PC-9 (cell line): ENCODE data around the gene CD274. TPM values are rescaled to one million over a fixed set of nuclear protein-coding genes. Genes with fewer than 3 reads are reported as not detected.

Source experiments
- BruUV-seq: library from RNA; stranded (reverse); fragments of 400-500 nt; replicated peaks from 2 replicates; lab custom pipeline; 2021; lab: Mats Ljungman, UMichigan
- CTCF ChIA-PET: fragments of 300-600 bp; sonication (Branson Sonifier 250); formaldehyde crosslinking; loops from one replicate; lab custom pipeline; 2022; ENCODE audit warnings: antibody characterized with exemption; lab: Charles Lee
- POLR2A ChIA-PET: fragments of 300-600 bp; sonication (Branson Sonifier 250); formaldehyde crosslinking; loops from one replicate; lab custom pipeline; 2022; ENCODE audit warnings: antibody characterized with exemption; ENCODE audit not compliant: unreplicated experiment; lab: Charles Lee
- DNase-seq, 2 experiments: peaks; one replicate each; pipeline versions ENCODE4 v3.0.0 to v3.0.0-alpha.2; 2015 to 2022; ENCODE audit warnings: mixed read lengths in 1 of 2
- H2AFZ ChIP-seq: fragments of 200-600 bp; sonication (generic); 2 replicates; pipeline ENCODE4 v1.8.1; 2017; ENCODE audit warnings: antibody characterized with exemption
- H3F3A ChIP-seq: fragments of 200-600 bp; sonication (generic); 2 replicates; pipeline ENCODE4 v1.8.1; 2017; ENCODE audit warnings: antibody characterized with exemption, mild to moderate bottlenecking, low read depth; ENCODE audit not compliant: insufficient read depth
- H3K27ac ChIP-seq: fragments of 200-600 bp; sonication (generic); 2 replicates; pipeline ENCODE4 v1.6.1; 2016; ENCODE audit warnings: mixed run types
- H3K27me3 ChIP-seq: fragments of 200-600 bp; sonication (generic); 2 replicates; pipeline ENCODE4 v1.6.1; 2016; ENCODE audit warnings: low read depth, mixed run types; ENCODE audit not compliant: insufficient read depth
- H3K36me3 ChIP-seq: fragments of 200-600 bp; sonication (generic); 2 replicates; pipeline ENCODE4 v1.6.1; 2016; ENCODE audit warnings: low read depth, mixed run types
- H3K4me1 ChIP-seq: fragments of 200-600 bp; sonication (generic); replicated peaks from 2 replicates; pipeline ENCODE4 v1.6.1; 2016; ENCODE audit warnings: mixed run types; ENCODE audit not compliant: insufficient read depth
- H3K4me2 ChIP-seq: fragments of 200-600 bp; sonication (generic); 2 replicates; pipeline ENCODE4 v1.6.1; 2017; ENCODE audit warnings: mixed run types
- H3K4me3 ChIP-seq: fragments of 200-600 bp; sonication (generic); 2 replicates; pipeline ENCODE4 v1.6.1; 2016; ENCODE audit warnings: mixed run types
- H3K79me2 ChIP-seq: fragments of 200-600 bp; sonication (generic); 2 replicates; pipeline ENCODE4 v1.6.1; 2017; ENCODE audit warnings: low read depth, mixed run types
- H3K9me2 ChIP-seq: fragments of 200-600 bp; sonication (generic); 2 replicates; pipeline ENCODE4 v1.8.1; 2017; ENCODE audit warnings: mild to moderate bottlenecking; ENCODE audit not compliant: insufficient read depth
- H3K9me3 ChIP-seq: fragments of 200-600 bp; sonication (generic); 2 replicates; pipeline ENCODE4 v1.8.1; 2016; ENCODE audit warnings: low read depth; ENCODE audit not compliant: insufficient read depth
- H4K20me1 ChIP-seq: fragments of 200-600 bp; sonication (generic); 2 replicates; pipeline ENCODE4 v1.8.1; 2017; ENCODE audit not compliant: insufficient read depth
- EZH2 ChIP-seq: fragments of 200-600 bp; sonication (generic); IDR thresholded peaks from 2 replicates; pipeline ENCODE4 v1.8.0; 2017; ENCODE audit warnings: antibody characterized with exemption, low read depth
- intact Hi-C: fragments of 100-400 bp; cut with micrococcal nuclease; formaldehyde crosslinking; loops from one replicate; pipeline ENCODE4 v1.10.0; 2022; ENCODE audit not compliant: unreplicated experiment
- total RNA-seq: library from RNA; stranded (reverse); gene quantifications from 2 replicates; pipeline ENCODE4 v1.2.3, GENCODE V29; 2021
- TF ChIP-seq, protein P1 (sequence below): fragments of 200-600 bp; sonication (generic); conservative IDR thresholded peaks from 2 replicates; pipeline ENCODE4 v1.6.1; 2017; ENCODE audit warnings: mixed run types, antibody characterized with exemption, mild to moderate bottlenecking, moderate library complexity

Gene CD274
- total RNA-seq, 1 experiment from 2014 or later: 4.4 TPM

DNA sequence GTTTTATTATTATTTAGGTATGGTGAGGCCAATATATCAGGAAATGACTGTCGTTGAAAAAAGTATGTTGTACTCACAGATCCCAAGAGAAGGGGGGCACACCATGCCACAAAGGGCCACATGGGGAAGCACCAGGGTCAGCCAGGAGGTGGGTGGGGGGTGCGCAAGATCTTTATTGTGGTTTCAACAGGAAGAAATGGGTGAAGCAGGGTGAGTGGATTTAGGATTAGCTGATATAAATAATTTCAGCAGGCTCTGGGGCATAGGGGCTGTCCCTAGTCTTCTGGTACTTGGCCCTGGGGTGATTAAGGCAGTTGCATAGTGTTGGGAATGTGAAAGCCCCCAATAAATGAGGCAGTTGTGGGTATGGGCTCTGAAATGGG, 68.6 kb downstream of the CD274 start:
- Histone ChIP-seq H4K20me1 (no peaks in the 10 kb centered on the region), H3K4me1 (no peaks in the 10 kb centered on the region), H3K36me3 (no peaks in the 10 kb centered on the region), H3K4me3 (no peak overlapping the region), H2AFZ (no peak overlapping the region), H3K27ac (no peak overlapping the region), H3K79me2 (no peaks in the 10 kb centered on the region), H3K4me2 (no peak overlapping the region), H3K9me2 (no peaks in the 10 kb centered on the region), H3F3A (no peaks in the 10 kb centered on the region), H3K9me3 (no peaks in the 10 kb centered on the region), H3K27me3 (no peaks in the 10 kb centered on the region)
- intact Hi-C loops: no loop called here
- ChIA-PET POLR2A (no interaction called here), CTCF (no interaction called here)
- BruUV-seq: no TSS peak
- DNase-seq: no peak
- TF ChIP-seq EZH2: no peak
- TF ChIP-seq, protein P1, sequence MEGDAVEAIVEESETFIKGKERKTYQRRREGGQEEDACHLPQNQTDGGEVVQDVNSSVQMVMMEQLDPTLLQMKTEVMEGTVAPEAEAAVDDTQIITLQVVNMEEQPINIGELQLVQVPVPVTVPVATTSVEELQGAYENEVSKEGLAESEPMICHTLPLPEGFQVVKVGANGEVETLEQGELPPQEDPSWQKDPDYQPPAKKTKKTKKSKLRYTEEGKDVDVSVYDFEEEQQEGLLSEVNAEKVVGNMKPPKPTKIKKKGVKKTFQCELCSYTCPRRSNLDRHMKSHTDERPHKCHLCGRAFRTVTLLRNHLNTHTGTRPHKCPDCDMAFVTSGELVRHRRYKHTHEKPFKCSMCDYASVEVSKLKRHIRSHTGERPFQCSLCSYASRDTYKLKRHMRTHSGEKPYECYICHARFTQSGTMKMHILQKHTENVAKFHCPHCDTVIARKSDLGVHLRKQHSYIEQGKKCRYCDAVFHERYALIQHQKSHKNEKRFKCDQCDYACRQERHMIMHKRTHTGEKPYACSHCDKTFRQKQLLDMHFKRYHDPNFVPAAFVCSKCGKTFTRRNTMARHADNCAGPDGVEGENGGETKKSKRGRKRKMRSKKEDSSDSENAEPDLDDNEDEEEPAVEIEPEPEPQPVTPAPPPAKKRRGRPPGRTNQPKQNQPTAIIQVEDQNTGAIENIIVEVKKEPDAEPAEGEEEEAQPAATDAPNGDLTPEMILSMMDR: no peak

Other genes starting within 250 kb of the CD274 start
- not detected in 2 replicates for gene INSL4, start 219.1 kb upstream of the CD274 start, total RNA-seq
- gene RLN2, start 145.8 kb upstream of the CD274 start, total RNA-seq: 1.2 and 2.9 TPM in 2 replicates
- gene RLN1, start 110.7 kb upstream of the CD274 start, total RNA-seq: 0.83 TPM in 1 of 2 replicates, not detected in the other
- 13.5 and 22.0 TPM in 2 replicates for gene PLGRKT, start 12.6 kb upstream of the CD274 start, total RNA-seq
- 0.55 and 1.4 TPM in 2 replicates for gene PDCD1LG2, start 60.0 kb downstream of the CD274 start, total RNA-seq
- 11.0 and 13.8 TPM in 2 replicates for gene RIC1, start 178.6 kb downstream of the CD274 start, total RNA-seq